CD4-positive, CD25-positive, alpha-beta regulatory T cell (primary cell): ENCODE measurements around the gene PSMB7. TPM values are rescaled to one million over a fixed set of nuclear protein-coding genes. Genes with fewer than 3 reads are reported as not detected.
A peak's percentile ranks its signal among the peaks of the same experiment; 100 is the strongest.

Experiments
- ATAC-seq, 2 donors: fragments of 150-1000 bp; cut with Tn5 transposase; one replicate each; pipeline ENCODE4 v1.10.0; 2021; ENCODE audit warnings: low read depth in 2 of 2, moderate number of reproducible peaks in 2 of 2, moderate library complexity in 1 of 2
- DNase-seq, 3 donors: peaks; one replicate each; pipeline versions ENCODE4 v3.0.0 to v3.0.0-alpha.2; 2012 to 2022; ENCODE audit warnings: mixed read lengths in 1 of 3
- H3K27ac ChIP-seq: one replicate; pipeline ENCODE4 v1.7.0; 2013; ENCODE audit warnings: mild to moderate bottlenecking, low read length; ENCODE audit not compliant: insufficient read depth, poor library complexity, severe bottlenecking
- H3K27me3 ChIP-seq: one replicate; pipeline ENCODE4 v1.7.0; 2013; ENCODE audit warnings: low read length; ENCODE audit not compliant: control insufficient read depth, insufficient read depth
- H3K36me3 ChIP-seq: one replicate; pipeline ENCODE4 v1.7.0; 2013; ENCODE audit warnings: mild to moderate bottlenecking, low read length, moderate library complexity; ENCODE audit not compliant: control insufficient read depth, insufficient read depth
- H3K4me1 ChIP-seq: 2 replicates; pipeline ENCODE4 v1.7.0; 2013; ENCODE audit warnings: mild to moderate bottlenecking, low read length; ENCODE audit not compliant: insufficient read depth, control insufficient read depth, poor library complexity, severe bottlenecking
- H3K4me3 ChIP-seq: one replicate; pipeline ENCODE4 v1.7.0; 2013; ENCODE audit warnings: low read depth, mild to moderate bottlenecking, low read length, moderate library complexity
- H3K9me3 ChIP-seq, 2 experiments: 1 replicate in 1 of 2; 2 replicates in 1 of 2; pipeline ENCODE4 v1.7.0; 2013; ENCODE audit warnings: low read length in 2 of 2, mild to moderate bottlenecking in 1 of 2, moderate library complexity in 1 of 2; ENCODE audit not compliant: control insufficient read depth in 2 of 2
- H3K27ac Mint-ChIP-seq, 3 donors: one replicate each; pipeline ENCODE4 v1.8.0; 2020 to 2022; ENCODE audit warnings: mild to moderate bottlenecking in 3 of 3, mixed read lengths in 3 of 3, moderate library complexity in 2 of 3
- H3K27me3 Mint-ChIP-seq: one replicate; pipeline ENCODE4 v1.8.0; 2022; ENCODE audit warnings: mild to moderate bottlenecking, mixed read lengths
- H3K36me3 Mint-ChIP-seq: one replicate; pipeline ENCODE4 v1.8.0; 2020; ENCODE audit warnings: mixed read lengths
- H3K4me1 Mint-ChIP-seq, 4 donors: one replicate each; pipeline ENCODE4 v1.8.0; 2020 to 2022; ENCODE audit warnings: mixed read lengths in 4 of 4, mild to moderate bottlenecking in 1 of 4
- H3K4me3 Mint-ChIP-seq, 4 donors: one replicate each; pipeline ENCODE4 v1.8.0; 2020 to 2022; ENCODE audit warnings: mild to moderate bottlenecking in 4 of 4, mixed read lengths in 4 of 4, moderate library complexity in 3 of 4
- H3K9me3 Mint-ChIP-seq, 7 donors: one replicate each; pipeline ENCODE4 v1.8.0; 2020 to 2022; ENCODE audit warnings: mixed read lengths in 7 of 7, mild to moderate bottlenecking in 3 of 7, moderate library complexity in 2 of 7
- polyA plus RNA-seq, 4 donors: library from polyadenylated mRNA; unstranded; fragments of 300-500 nt; fragmentation: Illumina TruSeq; gene quantifications; one replicate each; pipeline ENCODE4 v1.2.3, GENCODE V29; 2021
- total RNA-seq: library from RNA; stranded (reverse); gene quantifications from one replicate; pipeline ENCODE4 v1.2.3, GENCODE V29; 2022

The PSMB7 gene
- total RNA-seq (84.2 TPM), polyA plus RNA-seq (100 to 1,000 TPM; 181 to 225 (median 198) TPM)

DNA sequence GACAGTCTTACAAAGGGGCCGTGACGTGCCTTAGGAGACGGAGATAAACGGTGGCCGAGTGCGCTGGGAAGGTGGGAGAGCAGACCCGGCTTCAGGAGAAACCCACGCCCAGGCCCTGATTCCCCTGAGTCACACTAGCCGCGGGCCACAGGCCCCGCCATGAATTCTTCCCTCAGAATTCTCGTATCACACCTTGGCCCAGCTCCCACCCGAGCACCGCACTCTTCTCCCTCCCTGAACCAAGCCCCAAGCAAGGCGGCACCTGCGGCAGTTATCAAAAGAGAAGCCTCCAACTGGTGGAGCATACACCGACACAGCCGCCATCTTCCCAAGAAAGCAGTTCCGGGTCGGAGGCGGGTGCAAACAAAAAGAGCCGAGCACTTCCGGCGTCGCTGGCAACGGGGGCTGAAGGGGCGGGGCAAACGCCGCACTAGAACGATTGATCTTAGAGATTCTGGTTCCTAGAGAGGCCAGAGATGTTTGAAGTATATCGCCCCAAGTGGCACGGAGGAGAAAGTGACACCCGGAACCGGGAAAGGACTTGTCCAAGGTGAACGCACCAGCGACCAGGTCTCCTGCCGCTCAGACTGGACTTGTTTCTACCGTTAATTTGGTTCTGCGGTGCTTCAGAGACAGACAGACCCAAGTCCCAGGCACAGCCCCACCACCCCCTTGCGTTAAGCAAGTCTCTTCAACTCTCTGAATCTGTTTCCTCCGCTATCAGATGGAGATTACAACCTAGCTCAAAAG, at the start of gene PSMB7:
Gene PSMB7 (minus strand): TSS at position 341 of the 750 bp plus-strand sequence. CDS start 17 bp downstream, at position 324.
- Mint-ChIP-seq H3K4me1 (peaks cover 20 to 39% (median 25%) of the 10 kb centered on the region in 4 donors), H3K9me3 (peaks cover 0 to 3% (median 2%) of the 10 kb centered on the region in 7 donors), H3K4me3 (peak within 1 kb of the TSS; percentile 78 to 99 (median 96)), H3K27ac (peak within 1 kb of the TSS; percentile 86 to 98 (median 94)), H3K36me3 (peaks cover 32% of the 10 kb centered on the region), H3K27me3 (no peaks in the 10 kb centered on the region)
- H3K27ac ChIP-seq: peak within 1 kb of the TSS; percentile 73
- H3K9me3 ChIP-seq: no peaks in the 10 kb centered on the region
- H3K4me1 ChIP-seq: peaks cover 16% of the 10 kb centered on the region
- H3K4me3 ChIP-seq: peak within 1 kb of the TSS; percentile 93
- no peaks in the 10 kb centered on the region for H3K27me3 ChIP-seq
- DNase-seq: peak; percentile 95 to 98 (median 96)
- peak; percentile 94 to 96 for ATAC-seq
- peaks cover 38% of the 10 kb centered on the region for H3K36me3 ChIP-seq

DNA sequence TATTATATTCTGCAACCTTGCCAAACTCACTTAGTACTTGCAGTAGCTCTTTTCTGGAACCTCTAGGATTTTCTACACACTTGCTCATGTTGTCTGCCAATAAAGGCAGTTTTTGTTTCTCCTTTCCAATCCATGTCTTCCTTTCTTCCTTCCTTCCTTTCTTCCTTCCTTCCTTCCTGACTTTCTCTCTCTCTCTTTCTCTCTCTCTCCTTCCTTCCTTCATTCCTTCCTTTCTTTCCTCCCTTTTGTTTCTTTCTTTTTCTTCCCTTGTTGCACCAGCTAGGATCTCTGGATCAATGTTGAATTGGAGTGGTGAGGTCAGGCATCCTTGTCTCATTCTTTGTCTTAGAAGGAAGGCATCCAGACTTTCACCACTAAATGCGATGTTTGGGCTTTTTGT, 47.5 kb upstream of the PSMB7 start:
- Histone ChIP-seq H3K36me3 (no peaks in the 10 kb centered on the region), H3K4me3 (no peak overlapping the region), H3K27me3 (no peaks in the 10 kb centered on the region), H3K27ac (no peak overlapping the region), H3K9me3 (no peaks in the 10 kb centered on the region), H3K4me1 (no peaks in the 10 kb centered on the region)
- peaks cover 5% of the 10 kb centered on the region for H3K27me3 Mint-ChIP-seq
- H3K9me3 Mint-ChIP-seq: peaks cover 0 to 4% (median 1%) of the 10 kb centered on the region in 7 donors
- no peak overlapping the region for H3K27ac Mint-ChIP-seq
- no peaks in the 10 kb centered on the region for H3K36me3 Mint-ChIP-seq
- DNase-seq (no peak), ATAC-seq (no peak)
- no peaks in the 10 kb centered on the region for H3K4me1 Mint-ChIP-seq
- H3K4me3 Mint-ChIP-seq: no peak overlapping the region

DNA sequence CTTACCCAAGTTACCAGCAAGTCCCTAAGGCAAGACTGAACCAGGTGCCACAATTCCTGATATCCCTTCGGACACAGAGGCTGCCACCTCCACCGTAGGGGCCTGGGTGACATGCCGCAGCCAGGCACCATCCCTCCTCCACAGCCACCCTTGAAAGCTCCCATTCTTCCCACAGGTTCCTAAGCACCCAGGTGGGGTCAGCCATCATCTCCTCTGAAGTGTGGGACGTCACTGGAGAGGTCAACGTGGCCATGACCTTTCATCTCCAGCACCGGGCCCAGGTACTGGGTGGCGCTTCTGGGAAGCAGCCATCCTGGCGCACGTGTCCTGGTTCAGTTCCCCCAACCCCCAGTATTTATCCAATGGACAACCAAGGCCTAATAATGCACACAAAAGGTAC, 43.2 kb upstream of the PSMB7 start:
- H3K27me3 Mint-ChIP-seq: peaks cover 11% of the 10 kb centered on the region
- no peaks in the 10 kb centered on the region for H3K4me1 ChIP-seq
- H3K9me3 Mint-ChIP-seq: peaks cover 0 to 4% (median 2%) of the 10 kb centered on the region in 7 donors
- no peak overlapping the region for H3K4me3 ChIP-seq
- no peaks in the 10 kb centered on the region for H3K27me3 ChIP-seq
- H3K27ac ChIP-seq: no peak overlapping the region
- ATAC-seq: no peak
- H3K4me1 Mint-ChIP-seq: no peaks in the 10 kb centered on the region
- H3K9me3 ChIP-seq: no peaks in the 10 kb centered on the region
- DNase-seq: no peak
- H3K27ac Mint-ChIP-seq: no peak overlapping the region
- no peak overlapping the region for H3K4me3 Mint-ChIP-seq
- no peaks in the 10 kb centered on the region for H3K36me3 ChIP-seq
- H3K36me3 Mint-ChIP-seq: no peaks in the 10 kb centered on the region

DNA sequence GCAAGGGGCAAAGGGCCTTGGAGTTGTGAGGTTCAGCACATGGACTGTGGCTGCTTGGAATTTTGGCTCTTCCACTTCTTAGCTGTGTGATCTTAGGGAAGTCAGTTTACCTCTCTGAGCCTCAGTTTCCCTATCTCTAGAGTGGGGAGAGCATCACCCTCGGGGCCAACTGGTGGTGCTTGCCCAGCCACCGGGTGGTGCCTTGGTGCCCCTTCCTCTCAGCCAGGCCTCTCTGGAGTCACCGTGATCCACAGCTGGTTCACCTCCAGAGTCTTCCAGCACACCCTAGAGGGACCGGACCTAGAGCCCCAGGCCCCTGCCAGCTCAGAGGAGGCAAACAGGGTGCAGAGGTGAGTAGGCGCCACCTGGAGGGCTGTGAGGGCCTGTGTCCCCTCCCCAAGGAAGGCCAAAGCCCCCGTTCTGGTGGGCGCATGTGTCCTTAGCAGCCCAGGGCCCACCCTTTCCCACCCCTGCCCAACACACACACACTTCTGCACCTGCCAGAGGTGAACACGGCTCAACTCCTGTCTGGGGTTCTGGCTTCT, 42.7 kb upstream of the PSMB7 start:
- no peak overlapping the region for H3K27ac ChIP-seq
- no peak for ATAC-seq
- DNase-seq: no peak

DNA sequence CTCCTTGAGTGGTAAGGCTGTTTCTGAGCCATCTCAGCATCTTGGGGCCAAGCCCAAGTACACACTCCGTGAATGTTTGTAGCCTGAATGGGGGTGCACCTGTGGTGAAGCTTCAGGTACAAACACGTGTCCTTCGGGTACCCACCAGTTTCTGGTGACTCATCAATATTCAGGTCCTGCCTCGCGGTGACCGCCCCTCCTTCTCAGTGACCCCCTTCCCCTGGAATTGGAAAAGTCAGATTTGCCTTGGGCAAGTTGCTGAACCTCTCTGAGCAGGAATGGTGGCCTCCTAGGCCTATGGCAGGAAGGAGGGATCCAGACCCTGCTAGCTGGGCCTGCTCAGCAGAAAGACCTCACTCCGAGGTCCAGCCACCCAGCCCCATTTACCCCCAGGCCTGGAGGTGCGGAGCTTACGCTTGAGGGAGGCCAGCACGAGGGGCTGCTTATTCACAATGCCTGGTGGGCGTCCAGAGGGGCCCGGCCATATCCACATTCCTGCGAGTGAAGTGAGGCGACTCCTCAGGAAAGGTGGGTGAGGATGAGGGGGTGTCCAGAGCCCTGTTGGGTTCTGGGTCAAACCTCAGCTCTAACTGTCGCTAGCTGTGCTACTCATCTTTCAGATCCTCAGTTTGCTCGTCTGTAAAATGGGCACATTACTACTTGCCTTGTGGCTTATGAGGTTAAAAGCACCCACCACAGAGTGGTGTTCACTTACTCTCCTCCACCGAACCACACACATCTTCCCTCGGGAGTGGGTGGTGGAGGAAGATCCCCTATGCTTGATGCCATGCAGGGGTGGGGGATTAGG, 42.0 kb upstream of the PSMB7 start:
- H3K27me3 Mint-ChIP-seq: peaks cover 14% of the 10 kb centered on the region
- no peak overlapping the region for H3K4me3 ChIP-seq
- H3K4me1 ChIP-seq: no peaks in the 10 kb centered on the region
- no peak overlapping the region for H3K27ac ChIP-seq
- no peaks in the 10 kb centered on the region for H3K27me3 ChIP-seq
- H3K27ac Mint-ChIP-seq: no peak overlapping the region
- no peaks in the 10 kb centered on the region for H3K4me1 Mint-ChIP-seq
- no peak for ATAC-seq
- H3K4me3 Mint-ChIP-seq: no peak overlapping the region
- no peaks in the 10 kb centered on the region for H3K36me3 ChIP-seq
- no peaks in the 10 kb centered on the region for H3K9me3 ChIP-seq
- no peak for DNase-seq
- H3K9me3 Mint-ChIP-seq: peaks cover 0 to 4% (median 0%) of the 10 kb centered on the region in 7 donors
- no peaks in the 10 kb centered on the region for H3K36me3 Mint-ChIP-seq

More for the DNA sequence above, 42.7 kb upstream of the PSMB7 start:
- Mint-ChIP-seq H3K27me3 (peaks cover 11% of the 10 kb centered on the region), H3K36me3 (no peaks in the 10 kb centered on the region), H3K4me1 (no peaks in the 10 kb centered on the region), H3K4me3 (no peak overlapping the region), H3K27ac (no peak overlapping the region), H3K9me3 (peaks cover 0 to 4% (median 2%) of the 10 kb centered on the region in 7 donors)
- no peaks in the 10 kb centered on the region for H3K27me3 ChIP-seq
- no peaks in the 10 kb centered on the region for H3K36me3 ChIP-seq
- no peaks in the 10 kb centered on the region for H3K4me1 ChIP-seq
- no peak overlapping the region for H3K4me3 ChIP-seq
- H3K9me3 ChIP-seq: no peaks in the 10 kb centered on the region

DNA sequence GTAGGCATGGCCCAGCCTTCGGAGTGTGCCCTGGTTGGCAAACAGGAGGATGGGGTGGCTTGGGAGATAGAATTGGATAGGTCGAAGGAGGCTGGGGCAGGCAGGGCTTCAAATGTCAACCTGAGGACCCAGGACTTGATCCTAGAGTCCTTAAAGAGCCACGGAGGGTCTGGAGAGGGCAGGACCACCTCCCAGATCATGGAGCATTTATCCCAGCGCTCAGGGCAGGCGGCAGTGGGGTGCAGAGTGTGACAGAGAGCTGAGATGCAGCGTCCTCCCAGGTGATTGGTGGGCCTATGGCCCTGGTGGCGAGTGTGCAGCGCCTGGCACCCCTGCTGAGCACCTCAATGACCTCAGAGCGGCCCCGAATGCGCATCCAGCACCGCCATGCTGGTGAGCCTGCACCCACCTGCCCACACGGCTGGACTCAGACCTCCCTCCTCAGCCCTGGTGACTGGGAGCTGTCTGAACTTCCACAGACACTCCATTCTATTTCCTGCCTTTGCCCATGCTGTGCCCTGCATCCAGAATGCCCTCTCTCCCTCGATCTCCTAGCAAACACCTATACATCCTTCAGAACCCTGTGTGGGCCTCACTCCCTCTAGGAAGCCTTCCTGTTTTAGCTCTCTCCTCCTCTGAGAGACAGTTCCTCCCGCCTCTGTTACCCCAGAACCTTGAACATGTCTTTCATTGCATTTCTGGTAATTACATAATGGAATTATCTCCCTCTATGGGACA, 41.3 kb upstream of the PSMB7 start:
- no peaks in the 10 kb centered on the region for H3K9me3 ChIP-seq
- H3K27ac ChIP-seq: no peak overlapping the region
- ATAC-seq: no peak
- no peak overlapping the region for H3K4me3 Mint-ChIP-seq
- H3K4me3 ChIP-seq: no peak overlapping the region
- H3K36me3 ChIP-seq: no peaks in the 10 kb centered on the region
- no peak overlapping the region for H3K27ac Mint-ChIP-seq
- H3K9me3 Mint-ChIP-seq: peaks cover 0 to 4% (median 0%) of the 10 kb centered on the region in 7 donors
- H3K4me1 Mint-ChIP-seq: no peaks in the 10 kb centered on the region
- H3K4me1 ChIP-seq: no peaks in the 10 kb centered on the region
- H3K27me3 Mint-ChIP-seq: peaks cover 15% of the 10 kb centered on the region
- H3K36me3 Mint-ChIP-seq: no peaks in the 10 kb centered on the region
- H3K27me3 ChIP-seq: no peaks in the 10 kb centered on the region
- no peak for DNase-seq

DNA sequence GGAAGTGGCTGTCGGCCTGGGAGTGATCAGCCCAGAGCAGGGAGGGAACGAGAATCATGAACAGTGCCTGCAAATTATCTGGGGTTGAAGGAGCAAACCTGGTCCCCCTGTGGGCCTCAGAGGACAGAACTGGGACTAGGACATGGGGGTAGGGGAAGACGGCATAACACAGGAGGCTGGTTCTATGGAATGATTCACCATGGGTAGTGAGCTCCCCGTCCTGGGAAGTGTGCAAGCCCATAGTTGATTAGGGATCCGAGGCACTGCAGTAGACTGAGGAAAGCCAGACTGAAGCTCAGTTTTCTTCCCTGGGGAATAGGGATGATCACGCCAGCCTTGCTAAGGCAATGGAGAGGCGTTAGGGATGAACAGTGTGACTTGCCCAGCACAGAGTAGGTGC, 40.6 kb upstream of the PSMB7 start:
- no peak overlapping the region for H3K27ac Mint-ChIP-seq
- H3K4me1 Mint-ChIP-seq: peaks cover 0 to 2% (median 0%) of the 10 kb centered on the region in 4 donors

More for the DNA sequence above, 40.6 kb upstream of the PSMB7 start:
- H3K4me3 Mint-ChIP-seq: no peak overlapping the region
- ATAC-seq (no peak), DNase-seq (no peak)
- no peaks in the 10 kb centered on the region for H3K4me1 ChIP-seq
- no peaks in the 10 kb centered on the region for H3K27me3 ChIP-seq
- H3K9me3 Mint-ChIP-seq: peaks cover 0 to 4% (median 0%) of the 10 kb centered on the region in 7 donors
- H3K4me3 ChIP-seq: no peak overlapping the region
- no peaks in the 10 kb centered on the region for H3K9me3 ChIP-seq
- no peaks in the 10 kb centered on the region for H3K36me3 Mint-ChIP-seq
- H3K36me3 ChIP-seq: no peaks in the 10 kb centered on the region
- H3K27me3 Mint-ChIP-seq: peaks cover 21% of the 10 kb centered on the region
- no peak overlapping the region for H3K27ac ChIP-seq
